Hindlimb muscle (tissue), 1 donor: ENCODE data around the gene C3orf85. TPM values are rescaled to one million over a fixed set of nuclear protein-coding genes. Genes with fewer than 3 reads are reported as not detected.

Experiments
- DNase-seq: peaks from one replicate; pipeline ENCODE4 v3.0.0-alpha.2; 2013
- polyA plus RNA-seq: library from polyadenylated mRNA; unstranded; fragments of 120-200 nt; gene quantifications from one replicate; pipeline ENCODE4 v1.2.1, GENCODE V29; 2013; ENCODE audit not compliant: insufficient read length

Gene C3orf85
- polyA plus RNA-seq, 1 donor = not detected

- no peak for DNase-seq
Measured at GRCh38 chr3:109154979-109155378, 18.5 kb downstream of the C3orf85 start.

GRCh38 chr3:109155828-109156227 is 19.3 kb downstream of the C3orf85 start:
- DNase-seq = no peak

- no peak for DNase-seq
Measured at GRCh38 chr3:109161487-109162123, 25.1 kb downstream of the C3orf85 start.

GRCh38 chr3:109165905-109166304 is 29.4 kb downstream of the C3orf85 start:
- no peak for DNase-seq

- DNase-seq = no peak
Measured at GRCh38 chr3:109171479-109171878, 35.0 kb downstream of the C3orf85 start.

GRCh38 chr3:109175411-109175810 is 38.9 kb downstream of the C3orf85 start:
- DNase-seq = no peak

GRCh38 chr3:109176726-109177125 is 40.2 kb downstream of the C3orf85 start:
- no peak for DNase-seq

- no peak for DNase-seq
Measured at GRCh38 chr3:109177908-109178307, 41.4 kb downstream of the C3orf85 start.

GRCh38 chr3:109178708-109179107 is 42.2 kb downstream of the C3orf85 start:
- DNase-seq = no peak

GRCh38 chr3:109184726-109185125 is 48.2 kb downstream of the C3orf85 start:
- DNase-seq = no peak

GRCh38 chr3:109187390-109187789 is 50.9 kb downstream of the C3orf85 start:
- DNase-seq = no peak

- DNase-seq = no peak
Measured at GRCh38 chr3:109188741-109189140, 52.2 kb downstream of the C3orf85 start.

GRCh38 chr3:109191421-109191820 is 54.9 kb downstream of the C3orf85 start:
- DNase-seq = no peak

GRCh38 chr3:109195815-109196214 is 59.3 kb downstream of the C3orf85 start:
- DNase-seq = no peak

Other genes starting within 250 kb of the C3orf85 start
- gene GUCA1C, start 182.8 kb upstream of the C3orf85 start, polyA plus RNA-seq = not detected
- not detected for gene MORC1, start 18.6 kb upstream of the C3orf85 start, polyA plus RNA-seq
- gene DPPA2, start 179.8 kb downstream of the C3orf85 start, polyA plus RNA-seq = not detected
- gene DPPA4, start 200.8 kb downstream of the C3orf85 start, polyA plus RNA-seq = 0.94 TPM